Heart left ventricle (tissue), 13 donors: ENCODE data around the gene EPHB1.

Source experiments
- CTCF ChIP-seq, 12 donors: fragments of 200-600 bp; sonication (generic) in 4 of 12; IDR thresholded peaks; one replicate each; pipeline versions ENCODE4 v1.5.0 to v1.8.0; 2018 to 2022; ENCODE audit warnings: antibody characterized with exemption in 12 of 12, mild to moderate bottlenecking in 5 of 12
- POLR2A ChIP-seq, 2 donors: fragments of 450-650 bp; IDR thresholded peaks; one replicate each; pipeline ENCODE4 v1.6.1; 2017; ENCODE audit warnings: antibody characterized with exemption in 2 of 2, mild to moderate bottlenecking in 2 of 2, moderate library complexity in 2 of 2
- donor health status: ischemic (EF 13 %, LVEDD 7.1; RV severe dilation, severe dysfunction).
- donor health status: DM: no; HTN: yes; CAD: no.
- donor health status: DM: no; HTN: no; CAD: no.
- donor health status: ischemic (EF 25% LVEDD 6.9; RV normal size, moderate dysfunction).
- donor health status: ischemic (EF 25% LVEDD 5.7; RV mildly dilated, moderate dysfunction).
- donor health status: ischemic (EF 35%, LVEDD 5.7; RV mildly dilated, moderate dysfunction).
- donor health status: nonischemic (EF 11% LVEDD 7.7; RV severe dilation, severe dysfunction).
- donor health status: DM: yes; HTN: yes; CAD: no.
- donor health status: PGD.
- donor health status: ischemic (EF 29% LVEDD 5.4; RV normal size, mild dysfunction).
- donor health status: nonischemic (EF 23%, LVEDD 6.1; RV moderate dilation, normal function).

- TF ChIP-seq CTCF (IDR thresholded peaks at IDR 0.05) (no peak), POLR2A (IDR thresholded peaks at IDR 0.05) (no peak)
These were observed 312.0 kb downstream of the EPHB1 start for GRCh38 chr3:135107043-135107442.
